GM12878 (cell line): ENCODE results near the gene RBMS3. TPM values are rescaled to one million over a fixed set of nuclear protein-coding genes. Genes with fewer than 3 reads are reported as not detected.

Experiments
- ATAC-seq: fragments of 200-7000 bp; cut with Tn5 transposase; 3 replicates; pipeline ENCODE4 v1.9.1; 2020; ENCODE audit warnings: mild to moderate bottlenecking, moderate library complexity
- BruUV-seq: library from RNA; stranded (reverse); fragments of 400-500 nt; replicated peaks from 2 replicates; lab custom pipeline; 2021; lab: Mats Ljungman, UMichigan
- CTCF ChIA-PET: fragments of 300-600 bp; sonication (Branson Sonifier 250); formaldehyde crosslinking; extraction: SDS; loops from one replicate; lab custom pipeline; 2021; ENCODE audit warnings: inconsistent platforms; lab: Yijun Ruan, JAX
- POLR2A ChIA-PET: fragments of 350-600 bp; formaldehyde crosslinking; extraction: SDS; loops from one replicate; lab custom pipeline; 2021; ENCODE audit warnings: inconsistent platforms; lab: Charles Lee
- RAD21 ChIA-PET: fragments of 300-600 bp; sonication (Branson Sonifier 250); formaldehyde crosslinking; loops from one replicate; lab custom pipeline; 2023; ENCODE audit warnings: antibody characterized with exemption; ENCODE audit not compliant: unreplicated experiment; lab: Charles Lee
- SMC1A ChIA-PET: fragments of 300-600 bp; sonication (Branson Sonifier 250); formaldehyde crosslinking; loops from one replicate; lab custom pipeline; 2023; ENCODE audit not compliant: unreplicated experiment, uncharacterized antibody; lab: Charles Lee
- DNase-seq: peaks from one replicate; pipeline ENCODE4 v3.0.0-alpha.2; 2011; ENCODE audit warnings: low read depth, low spot score
- FAIRE-seq: peaks from 3 replicates; lab custom pipeline; 2011; peaks lifted over from hg19 to GRCh38; lab: Jason Lieb, UNC
- H2AFZ ChIP-seq: 2 replicates; pipeline ENCODE4 v1.6.0; 2011; ENCODE audit warnings: low read depth, low read length, control low read depth; ENCODE audit not compliant: control insufficient read depth
- H3K27ac ChIP-seq: 2 replicates; pipeline ENCODE4 v1.5.1; 2011; ENCODE audit warnings: control low read depth; ENCODE audit not compliant: control insufficient read depth, insufficient read depth
- H3K27me3 ChIP-seq, 2 experiments: replicated peaks in 1 of 2; 2 replicates each; pipeline versions ENCODE4 v1.6.0 to v1.6.1; 2011; ENCODE audit warnings: low read length in 1 of 2; ENCODE audit not compliant: control insufficient read depth in 2 of 2, insufficient read depth in 2 of 2
- H3K36me3 ChIP-seq, 2 experiments: 2 replicates each; pipeline ENCODE4 v1.5.1; 2011; ENCODE audit warnings: low read length in 1 of 2; ENCODE audit not compliant: control insufficient read depth in 2 of 2, insufficient read depth in 2 of 2
- H3K4me1 ChIP-seq: 2 replicates; pipeline ENCODE4 v1.6.1; 2011; ENCODE audit warnings: mild to moderate bottlenecking, low read length, moderate library complexity, mixed read lengths; ENCODE audit not compliant: control insufficient read depth, insufficient read depth
- H3K4me2 ChIP-seq: 2 replicates; pipeline ENCODE4 v1.6.0; 2011; ENCODE audit warnings: control low read depth; ENCODE audit not compliant: control insufficient read depth, insufficient read depth
- H3K4me3 ChIP-seq: fragments of 200-600 bp; sonication (generic); 2 replicates; pipeline ENCODE4 v1.5.1; 2016
- H3K79me2 ChIP-seq: 2 replicates; pipeline ENCODE4 v1.6.0; 2011; ENCODE audit warnings: low read length; ENCODE audit not compliant: control insufficient read depth, insufficient read depth
- H3K9ac ChIP-seq: 2 replicates; pipeline ENCODE4 v1.8.0; 2011; ENCODE audit warnings: low read length, control low read depth, mixed read lengths; ENCODE audit not compliant: control insufficient read depth, insufficient read depth
- H3K9me3 ChIP-seq: replicated peaks from 3 replicates; pipeline ENCODE4 v1.5.1; 2011; ENCODE audit warnings: mild to moderate bottlenecking, low read length; ENCODE audit not compliant: control insufficient read depth, insufficient read depth
- H4K20me1 ChIP-seq: 2 replicates; pipeline ENCODE4 v1.6.0; 2011; ENCODE audit not compliant: control insufficient read depth, insufficient read depth
- CHD2 ChIP-seq: IDR thresholded peaks from 2 replicates; pipeline ENCODE4 v1.6.1; 2011; ENCODE audit warnings: low read depth, low read length, improper control_type of control experiment, borderline replicate concordance
- HCFC1 ChIP-seq: fragments of 150-350 bp; IDR thresholded peaks from 2 replicates; pipeline ENCODE4 v1.6.1; 2014; ENCODE audit warnings: low read length
- HDAC2 ChIP-seq: fragments of 200-600 bp; sonication (generic); IDR thresholded peaks from 2 replicates; pipeline ENCODE4 v1.6.1; 2017
- KLF5 ChIP-seq: fragments of 450-650 bp; IDR thresholded peaks from 2 replicates; pipeline ENCODE4 v1.6.1; 2014; ENCODE audit warnings: mild to moderate bottlenecking; ENCODE audit not compliant: partially characterized antibody
- MYB ChIP-seq: fragments of 150-350 bp; IDR thresholded peaks from 2 replicates; pipeline ENCODE4 v1.6.1; 2014; ENCODE audit warnings: mild to moderate bottlenecking, low read depth, low read length, borderline replicate concordance
- NFIC ChIP-seq: IDR thresholded peaks from 2 replicates; pipeline ENCODE4 v1.6.1; 2012; ENCODE audit warnings: low read depth, mild to moderate bottlenecking, inconsistent platforms, low read length, moderate library complexity
- NR2C1 ChIP-seq: fragments of 450-650 bp; IDR thresholded peaks from 2 replicates; pipeline ENCODE4 v1.6.1; 2017; ENCODE audit warnings: antibody characterized with exemption, mild to moderate bottlenecking, moderate library complexity
- POU2F2 ChIP-seq: IDR thresholded peaks from 3 replicates; pipeline ENCODE4 v1.6.1; 2011; ENCODE audit warnings: low read depth, mild to moderate bottlenecking, low read length, borderline replicate concordance
- RAD51 ChIP-seq: fragments of 450-650 bp; IDR thresholded peaks from 2 replicates; pipeline ENCODE4 v1.6.1; 2016; ENCODE audit warnings: moderate library complexity, mild to moderate bottlenecking, inconsistent platforms
- SIN3A ChIP-seq: IDR thresholded peaks from 2 replicates; pipeline ENCODE4 v1.6.1; 2012; ENCODE audit warnings: low read depth, low read length, improper control_type of control experiment
- SUPT20H ChIP-seq: IDR thresholded peaks from 2 replicates; pipeline ENCODE4 v1.6.1; 2011; ENCODE audit warnings: low read depth, mild to moderate bottlenecking, low read length, moderate library complexity, borderline replicate concordance; ENCODE audit not compliant: control insufficient read depth
- TAF1 ChIP-seq: IDR thresholded peaks from 2 replicates; pipeline ENCODE4 v1.6.1; 2011; ENCODE audit warnings: mild to moderate bottlenecking, low read depth, low read length, borderline replicate concordance
- TBL1XR1 ChIP-seq: IDR thresholded peaks from 2 replicates; pipeline ENCODE4 v1.6.1; 2012; ENCODE audit warnings: low read depth, low read length, improper control_type of control experiment
- TCF7 ChIP-seq: IDR thresholded peaks from 2 replicates; pipeline ENCODE4 v1.6.1; 2014; ENCODE audit warnings: antibody characterized with exemption, borderline replicate concordance
- ZBED1 ChIP-seq: IDR thresholded peaks from 2 replicates; pipeline ENCODE4 v1.6.1; 2016; ENCODE audit warnings: borderline replicate concordance
- ZNF274 ChIP-seq: IDR thresholded peaks from one replicate; pipeline ENCODE4 v1.8.0; 2011; ENCODE audit not compliant: insufficient read length, insufficient read depth
- WGBS: methylation state at CpG from one replicate; pipeline ENCODE4 v1.1.6; 2016; ENCODE audit warnings: low lambda C conversion rate; ENCODE audit not compliant: insufficient replicate concordance, insufficient coverage; ENCODE audit errors: missing lambda C conversion rate; 5-methylcytosine and 5-hydroxymethylcytosine counted together
- in situ Hi-C: fragments of 300-500 bp; cut with MboI; formaldehyde crosslinking; loops from 9 replicates; pipeline ENCODE4 v1.14.3; 2018; ENCODE audit warnings: mixed read lengths
- intact Hi-C: fragments of 100-400 bp; cut with micrococcal nuclease; formaldehyde crosslinking; loops from one replicate; pipeline ENCODE4 v1.14.2; 2022; ENCODE audit not compliant: unreplicated experiment
- polyA plus RNA-seq, 11 experiments: library from polyadenylated mRNA; depleted of rRNA in 4 of 11; unstranded in 6 of 11; stranded (reverse) in 5 of 11; fragments of >200 nt; fragmentation: Nextera tagmentation in 4 of 11; fragmentation: Illumina TruSeq in 1 of 11; extraction: Ambion mirVana in 4 of 11; extraction: Trizol in 1 of 11; gene quantifications; 1 replicate in 1 of 11; 2 replicates in 10 of 11; pipeline versions ENCODE4 v1.2.1 to v1.2.3, GENCODE V29; 2011 to 2016; ENCODE audit warnings: inconsistent platforms in 2 of 11, missing spikeins in 2 of 11, low read depth in 1 of 11
- total RNA-seq, 4 experiments: library from RNA; depleted of rRNA in 3 of 4; stranded (reverse); fragments of >200 nt in 3 of 4; fragmentation: Illumina TruSeq in 1 of 4; extraction: Trizol in 1 of 4; gene quantifications; 2 replicates each; pipeline versions ENCODE4 v1.2.1 to v1.2.3, GENCODE V29; 2013 to 2021
- TF ChIP-seq, protein P1 (sequence below): IDR thresholded peaks from 2 replicates; pipeline ENCODE4 v1.6.1; 2012; ENCODE audit warnings: improper control_type of control experiment, low read depth, low read length; ENCODE audit not compliant: insufficient replicate concordance
- TF ChIP-seq, protein P2 (sequence below): fragments of 450-650 bp; IDR thresholded peaks from 2 replicates; pipeline ENCODE4 v1.6.1; 2017; ENCODE audit warnings: low read depth, mild to moderate bottlenecking, moderate library complexity
- TF ChIP-seq, protein P3 (sequence below): fragments of 450-650 bp; IDR thresholded peaks from 2 replicates; pipeline ENCODE4 v1.6.1; 2014; ENCODE audit warnings: mild to moderate bottlenecking

Gene RBMS3
- total and polyA plus RNA-seq, 10 of the 15 experiments (the other 5 are each of a cell fraction or from before 2014, with no cell fraction given), result 0.79 to 4.7 (median 3.1) TPM

DNA sequence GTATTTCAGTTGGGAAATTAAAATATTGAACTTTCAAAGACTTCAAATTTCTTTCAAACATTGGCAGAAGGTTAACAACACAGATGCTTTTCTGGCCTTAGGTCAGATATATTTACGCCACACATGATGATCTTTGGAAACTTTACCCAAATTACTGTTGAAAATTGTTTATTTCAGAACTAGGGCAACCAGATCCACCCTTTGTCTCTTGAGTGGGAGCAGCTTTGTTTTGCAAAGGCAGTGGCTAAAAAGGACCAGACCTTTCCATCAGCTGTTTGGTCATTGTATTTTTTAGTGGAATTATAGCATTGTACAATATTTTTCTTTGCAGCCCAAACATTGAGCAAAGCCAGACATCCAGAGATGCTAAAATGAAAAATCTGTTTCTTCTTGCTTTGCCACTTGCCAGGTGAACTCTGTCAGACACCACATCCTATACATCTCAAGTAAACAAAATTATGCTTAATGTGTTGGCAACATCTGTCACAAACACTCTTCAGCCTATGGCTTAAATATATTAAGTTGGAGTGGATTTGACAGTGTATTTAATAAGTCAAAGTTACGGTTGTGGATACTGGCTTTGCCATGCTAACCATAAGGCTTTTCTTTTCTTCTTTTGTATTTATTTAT lies 651.9 kb downstream of the RBMS3 start:
- RAD21 ChIA-PET, result no interaction called here
- TF ChIP-seq SUPT20H, result no peak
- no peak for TF ChIP-seq NFIC
- no peak for TF ChIP-seq TCF7
- TF ChIP-seq ZBED1, result no peak
- TF ChIP-seq, protein P1, sequence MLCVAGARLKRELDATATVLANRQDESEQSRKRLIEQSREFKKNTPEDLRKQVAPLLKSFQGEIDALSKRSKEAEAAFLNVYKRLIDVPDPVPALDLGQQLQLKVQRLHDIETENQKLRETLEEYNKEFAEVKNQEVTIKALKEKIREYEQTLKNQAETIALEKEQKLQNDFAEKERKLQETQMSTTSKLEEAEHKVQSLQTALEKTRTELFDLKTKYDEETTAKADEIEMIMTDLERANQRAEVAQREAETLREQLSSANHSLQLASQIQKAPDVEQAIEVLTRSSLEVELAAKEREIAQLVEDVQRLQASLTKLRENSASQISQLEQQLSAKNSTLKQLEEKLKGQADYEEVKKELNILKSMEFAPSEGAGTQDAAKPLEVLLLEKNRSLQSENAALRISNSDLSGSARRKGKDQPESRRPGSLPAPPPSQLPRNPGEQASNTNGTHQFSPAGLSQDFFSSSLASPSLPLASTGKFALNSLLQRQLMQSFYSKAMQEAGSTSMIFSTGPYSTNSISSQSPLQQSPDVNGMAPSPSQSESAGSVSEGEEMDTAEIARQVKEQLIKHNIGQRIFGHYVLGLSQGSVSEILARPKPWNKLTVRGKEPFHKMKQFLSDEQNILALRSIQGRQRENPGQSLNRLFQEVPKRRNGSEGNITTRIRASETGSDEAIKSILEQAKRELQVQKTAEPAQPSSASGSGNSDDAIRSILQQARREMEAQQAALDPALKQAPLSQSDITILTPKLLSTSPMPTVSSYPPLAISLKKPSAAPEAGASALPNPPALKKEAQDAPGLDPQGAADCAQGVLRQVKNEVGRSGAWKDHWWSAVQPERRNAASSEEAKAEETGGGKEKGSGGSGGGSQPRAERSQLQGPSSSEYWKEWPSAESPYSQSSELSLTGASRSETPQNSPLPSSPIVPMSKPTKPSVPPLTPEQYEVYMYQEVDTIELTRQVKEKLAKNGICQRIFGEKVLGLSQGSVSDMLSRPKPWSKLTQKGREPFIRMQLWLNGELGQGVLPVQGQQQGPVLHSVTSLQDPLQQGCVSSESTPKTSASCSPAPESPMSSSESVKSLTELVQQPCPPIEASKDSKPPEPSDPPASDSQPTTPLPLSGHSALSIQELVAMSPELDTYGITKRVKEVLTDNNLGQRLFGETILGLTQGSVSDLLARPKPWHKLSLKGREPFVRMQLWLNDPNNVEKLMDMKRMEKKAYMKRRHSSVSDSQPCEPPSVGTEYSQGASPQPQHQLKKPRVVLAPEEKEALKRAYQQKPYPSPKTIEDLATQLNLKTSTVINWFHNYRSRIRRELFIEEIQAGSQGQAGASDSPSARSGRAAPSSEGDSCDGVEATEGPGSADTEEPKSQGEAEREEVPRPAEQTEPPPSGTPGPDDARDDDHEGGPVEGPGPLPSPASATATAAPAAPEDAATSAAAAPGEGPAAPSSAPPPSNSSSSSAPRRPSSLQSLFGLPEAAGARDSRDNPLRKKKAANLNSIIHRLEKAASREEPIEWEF, result no peak
- no peak for TF ChIP-seq ZNF274
- no peak for TF ChIP-seq MYB
- no peak for TF ChIP-seq POU2F2
- TF ChIP-seq HDAC2, result no peak
- TF ChIP-seq, protein P2, sequence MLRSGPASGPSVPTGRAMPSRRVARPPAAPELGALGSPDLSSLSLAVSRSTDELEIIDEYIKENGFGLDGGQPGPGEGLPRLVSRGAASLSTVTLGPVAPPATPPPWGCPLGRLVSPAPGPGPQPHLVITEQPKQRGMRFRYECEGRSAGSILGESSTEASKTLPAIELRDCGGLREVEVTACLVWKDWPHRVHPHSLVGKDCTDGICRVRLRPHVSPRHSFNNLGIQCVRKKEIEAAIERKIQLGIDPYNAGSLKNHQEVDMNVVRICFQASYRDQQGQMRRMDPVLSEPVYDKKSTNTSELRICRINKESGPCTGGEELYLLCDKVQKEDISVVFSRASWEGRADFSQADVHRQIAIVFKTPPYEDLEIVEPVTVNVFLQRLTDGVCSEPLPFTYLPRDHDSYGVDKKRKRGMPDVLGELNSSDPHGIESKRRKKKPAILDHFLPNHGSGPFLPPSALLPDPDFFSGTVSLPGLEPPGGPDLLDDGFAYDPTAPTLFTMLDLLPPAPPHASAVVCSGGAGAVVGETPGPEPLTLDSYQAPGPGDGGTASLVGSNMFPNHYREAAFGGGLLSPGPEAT, result no peak
- no peak for TF ChIP-seq TAF1
- TF ChIP-seq TBL1XR1, result no peak
- TF ChIP-seq, protein P3, sequence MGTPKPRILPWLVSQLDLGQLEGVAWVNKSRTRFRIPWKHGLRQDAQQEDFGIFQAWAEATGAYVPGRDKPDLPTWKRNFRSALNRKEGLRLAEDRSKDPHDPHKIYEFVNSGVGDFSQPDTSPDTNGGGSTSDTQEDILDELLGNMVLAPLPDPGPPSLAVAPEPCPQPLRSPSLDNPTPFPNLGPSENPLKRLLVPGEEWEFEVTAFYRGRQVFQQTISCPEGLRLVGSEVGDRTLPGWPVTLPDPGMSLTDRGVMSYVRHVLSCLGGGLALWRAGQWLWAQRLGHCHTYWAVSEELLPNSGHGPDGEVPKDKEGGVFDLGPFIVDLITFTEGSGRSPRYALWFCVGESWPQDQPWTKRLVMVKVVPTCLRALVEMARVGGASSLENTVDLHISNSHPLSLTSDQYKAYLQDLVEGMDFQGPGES, result no peak
- no peak for TF ChIP-seq KLF5
- TF ChIP-seq NR2C1, result no peak
- no peak for TF ChIP-seq SIN3A
- no peak for TF ChIP-seq CHD2
- TF ChIP-seq RAD51, result no peak
- TF ChIP-seq HCFC1, result no peak
- H3K27me3 ChIP-seq, result no peaks in the 10 kb centered on the region; a peak in 1 of 4 replicates
- in situ Hi-C loops (no loop called here), intact Hi-C loops (no loop called here)
- peaks cover 4% of the 10 kb centered on the region; the same call in 1 of the 2 replicates for H3K4me1 ChIP-seq
- FAIRE-seq, result no peak
- POLR2A ChIA-PET, result no interaction called here
- no peak overlapping the region for H3K4me3 ChIP-seq
- no peaks in the 10 kb centered on the region for H3K36me3 ChIP-seq
- H4K20me1 ChIP-seq, result no peaks in the 10 kb centered on the region
- WGBS, result 15% methylated on average over 2 of the region's 2 CpGs
- no peaks in the 10 kb centered on the region for H3K9me3 ChIP-seq
- no peak overlapping the region for H3K9ac ChIP-seq
- no peak overlapping the region for H3K4me2 ChIP-seq
- H3K27ac ChIP-seq, result no peak overlapping the region
- DNase-seq, result no peak
- CTCF ChIA-PET, result no interaction called here
- H3K79me2 ChIP-seq, result no peaks in the 10 kb centered on the region
- no peak overlapping the region for H2AFZ ChIP-seq
- SMC1A ChIA-PET, result no interaction called here
- BruUV-seq, result no TSS peak
- no peak for ATAC-seq
